NAMALWA (cell line): ENCODE results near the gene SELPLG.
A peak's percentile ranks its signal among the peaks of the same experiment; 100 is the strongest.
"Not testable (repeated sequence)": the region's sequence is repeated elsewhere in the genome, so short reads cannot be mapped to it uniquely, and the experiment has no call there.

Experiments
- DNase-seq: peaks from one replicate; pipeline ENCODE4 v3.0.0-alpha.2; 2015; ENCODE audit warnings: low spot score

SELPLG gene

GRCh38 chr12:108633534-108634248 is at the start of gene SELPLG:
SELPLG (minus strand) TSS chr12:108633894; CDS start chr12:108624307, 9,587 bp downstream.
- DNase-seq, result peak; percentile 97

GRCh38 chr12:108681317-108681716 is 47.6 kb upstream of the SELPLG start:
- DNase-seq, result no peak

GRCh38 chr12:108679106-108679681 is 45.5 kb upstream of the SELPLG start:
- no peak for DNase-seq

GRCh38 chr12:108678104-108678730 is 44.5 kb upstream of the SELPLG start:
- DNase-seq, result no peak

GRCh38 chr12:108677381-108677780 is 43.7 kb upstream of the SELPLG start:
- DNase-seq, result no peak

GRCh38 chr12:108676707-108677106 is 43.0 kb upstream of the SELPLG start:
- DNase-seq, result no peak

GRCh38 chr12:108675792-108676191 is 42.1 kb upstream of the SELPLG start:
- no peak for DNase-seq

GRCh38 chr12:108672054-108672453 is 38.4 kb upstream of the SELPLG start:
- no peak for DNase-seq

GRCh38 chr12:108671110-108671509 is 37.4 kb upstream of the SELPLG start:
- DNase-seq, result no peak

GRCh38 chr12:108670066-108670631 is 36.5 kb upstream of the SELPLG start:
- no peak for DNase-seq

- no peak for DNase-seq
These were observed 34.8 kb upstream of the SELPLG start for GRCh38 chr12:108668542-108668941.

- DNase-seq, result no peak
These were observed 34.4 kb upstream of the SELPLG start for GRCh38 chr12:108668063-108668462.

GRCh38 chr12:108667349-108667748 is 33.7 kb upstream of the SELPLG start:
- DNase-seq, result peak; percentile 66

- no peak for DNase-seq
These were observed 32.7 kb upstream of the SELPLG start for GRCh38 chr12:108666401-108666881.

GRCh38 chr12:108665608-108666202 is 32.0 kb upstream of the SELPLG start:
- DNase-seq, result no peak

GRCh38 chr12:108664338-108665258 is 30.9 kb upstream of the SELPLG start:
- DNase-seq, result peak; percentile 97

- no peak for DNase-seq
These were observed 29.8 kb upstream of the SELPLG start for GRCh38 chr12:108663324-108664015.

- not testable (repeated sequence) for DNase-seq
These were observed 24.4 kb upstream of the SELPLG start for GRCh38 chr12:108658115-108658514.

- DNase-seq, result no peak
These were observed 23.5 kb upstream of the SELPLG start for GRCh38 chr12:108657130-108657745.

- DNase-seq, result not testable (repeated sequence)
These were observed 22.6 kb upstream of the SELPLG start for GRCh38 chr12:108656247-108656646.
